ENCODE measurements around the gene NTM.

Gene NTM

GRCh38 chr11:132336781-132337535 is 966.5 kb downstream of the NTM start:
- no peak for TF ChIP-seq CTCF (IDR thresholded peaks at IDR 0.05; ENCODE audit: low read depth, low read length)
- no peak for DNase-seq (ENCODE audit: extremely low read depth, low read depth)

GRCh38 chr11:132337819-132338416 is 967.5 kb downstream of the NTM start:
- DNase-seq (ENCODE audit: extremely low read depth, low read depth): no peak

GRCh38 chr11:132342408-132342807 is 972.0 kb downstream of the NTM start:
- DNase-seq (ENCODE audit: extremely low read depth, low read depth): no peak
- TF ChIP-seq CTCF (IDR thresholded peaks at IDR 0.05; ENCODE audit: low read depth, low read length): no peak

More at GRCh38 chr11:132337819-132338416, 967.5 kb downstream of the NTM start:
- TF ChIP-seq CTCF (IDR thresholded peaks at IDR 0.05; ENCODE audit: low read depth, low read length): no peak

GRCh38 chr11:132343445-132344175 is 973.2 kb downstream of the NTM start:
- no peak for TF ChIP-seq CTCF (IDR thresholded peaks at IDR 0.05; ENCODE audit: low read depth, low read length)
- DNase-seq (ENCODE audit: extremely low read depth, low read depth): no peak

GRCh38 chr11:132346558-132347148 is 976.2 kb downstream of the NTM start:
- no peak for TF ChIP-seq CTCF (IDR thresholded peaks at IDR 0.05; ENCODE audit: low read depth, low read length)
- no peak for DNase-seq (ENCODE audit: extremely low read depth, low read depth)

GRCh38 chr11:132347156-132348090 is 977.0 kb downstream of the NTM start:
- no peak for TF ChIP-seq CTCF (IDR thresholded peaks at IDR 0.05; ENCODE audit: low read depth, low read length)
- DNase-seq (ENCODE audit: extremely low read depth, low read depth): no peak

Measured in AG09319 (cell line).